Tibial nerve (tissue), 3 donors: ENCODE data around the gene RHCE.

Experiments used
- CTCF ChIP-seq, 5 experiments: fragments of 200-600 bp in 3 of 5; fragments of 450-650 bp in 2 of 5; sonication (generic) in 3 of 5; IDR thresholded peaks; one replicate each; pipeline ENCODE4 v1.5.1; 2016 to 2019; ENCODE audit warnings: antibody characterized with exemption in 5 of 5, mild to moderate bottlenecking in 3 of 5, moderate library complexity in 2 of 5
- POLR2A ChIP-seq, 2 donors: fragments of 450-650 bp; IDR thresholded peaks; one replicate each; pipeline ENCODE4 v1.6.1; 2017; ENCODE audit warnings: antibody characterized with exemption in 2 of 2, mild to moderate bottlenecking in 2 of 2, moderate library complexity in 2 of 2

GRCh38 chr1:25428475-25429166, 8.0 kb upstream of the RHCE start:
- TF ChIP-seq CTCF (IDR thresholded peaks at IDR 0.05), result no peak
- TF ChIP-seq POLR2A (IDR thresholded peaks at IDR 0.05), result no peak
